NB4 (cell line): Measurements from ENCODE around the gene ADARB2.

ENCODE experiments used
- CTCF ChIP-seq: IDR thresholded peaks from one replicate; pipeline ENCODE4 v1.5.1; 2012; ENCODE audit warnings: low read depth, low read length
- MAX ChIP-seq: IDR thresholded peaks from 2 replicates; pipeline ENCODE4 v1.6.1; 2011; ENCODE audit warnings: low read depth, low read length
- MYC ChIP-seq: IDR thresholded peaks from 2 replicates; pipeline ENCODE4 v1.6.1; 2011; ENCODE audit warnings: low read depth, low read length
- POLR2A ChIP-seq: IDR thresholded peaks from 2 replicates; pipeline ENCODE4 v1.6.1; 2011; ENCODE audit warnings: mild to moderate bottlenecking; ENCODE audit not compliant: insufficient read length; ENCODE audit errors: extremely low read depth

GRCh38 chr10:1413256-1413655 lies 324.1 kb downstream of the ADARB2 start:
- TF ChIP-seq CTCF (no peak), POLR2A (no peak), MAX (no peak), MYC (no peak)
